Measurements from ENCODE around the gene C17orf50.

GRCh38 chr17:35734396-35734795, 26.3 kb upstream of the C17orf50 start:
- TF ChIP-seq CTCF (IDR thresholded peaks at IDR 0.05) (no peak), POLR2A (IDR thresholded peaks at IDR 0.05) (no peak), EP300 (IDR thresholded peaks at IDR 0.05) (no peak), POLR2AphosphoS5 (IDR thresholded peaks at IDR 0.05) (no peak)
